Peyer's patch (tissue), 4 donors: ENCODE results near the gene SNRPD3. TPM values are rescaled to one million over a fixed set of nuclear protein-coding genes. Genes with fewer than 3 reads are reported as not detected.
A peak's percentile ranks its signal among the peaks of the same experiment; 100 is the strongest.
"Not testable (repeated sequence)": the region's sequence is repeated elsewhere in the genome, so short reads cannot be mapped to it uniquely, and the experiment has no call there.

Experiments used
- DNase-seq, 3 donors: peaks; one replicate each; pipeline ENCODE4 v3.0.0-alpha.2; 2017 to 2019
- H3K27ac ChIP-seq, 4 donors: fragments of 200-600 bp; sonication (generic); one replicate each; pipeline ENCODE4 v1.5.1; 2016 to 2019
- H3K27me3 ChIP-seq, 2 donors: fragments of 200-600 bp; sonication (generic); one replicate each; pipeline ENCODE4 v1.5.1; 2019
- H3K36me3 ChIP-seq, 3 donors: fragments of 200-600 bp; sonication (generic); one replicate each; pipeline ENCODE4 v1.5.1; 2016 to 2019
- H3K4me1 ChIP-seq, 4 donors: fragments of 200-600 bp; sonication (generic); one replicate each; pipeline ENCODE4 v1.5.1; 2016 to 2019
- H3K4me3 ChIP-seq, 4 donors: fragments of 200-600 bp; sonication (generic); 1 replicate in 3 of 4; 2 replicates in 1 of 4; pipeline ENCODE4 v1.5.1; 2016 to 2019; ENCODE audit warnings: mild to moderate bottlenecking in 1 of 4
- H3K9me3 ChIP-seq, 4 donors: fragments of 200-600 bp; sonication (generic); one replicate each; pipeline ENCODE4 v1.5.1; 2016 to 2019; ENCODE audit warnings: mild to moderate bottlenecking in 1 of 4
- CTCF ChIP-seq, 6 experiments: fragments of 450-650 bp in 4 of 6; fragments of 200-600 bp in 2 of 6; sonication (generic) in 1 of 6; IDR thresholded peaks; one replicate each; pipeline ENCODE4 v1.5.1; 2017 to 2019; ENCODE audit warnings: antibody characterized with exemption in 6 of 6, mild to moderate bottlenecking in 3 of 6, moderate library complexity in 1 of 6
- POLR2A ChIP-seq, 2 donors: fragments of 450-650 bp; IDR thresholded peaks; one replicate each; pipeline ENCODE4 v1.5.1; 2017; ENCODE audit warnings: antibody characterized with exemption in 2 of 2, mild to moderate bottlenecking in 2 of 2, moderate library complexity in 2 of 2
- total RNA-seq, 4 donors: library from RNA; depleted of rRNA; stranded (reverse); fragments of >200 nt; gene quantifications; one replicate each; pipeline ENCODE4 v1.1.0, GENCODE V29; 2016

The SNRPD3 gene
- total RNA-seq, 4 donors from 2014 or later = 99.6 to 149 (median 131) TPM

- Histone ChIP-seq H3K4me3 (peak within 1 kb of the TSS in 3 of 4 donors; percentile 4 to 59 (median 44)), H3K4me1 (peaks cover 0 to 20% (median 4%) of the 10 kb centered on the region in 4 donors), H3K27ac (peak within 1 kb of the TSS; percentile 17 to 95 (median 66))
- not testable (repeated sequence) for DNase-seq, H3K27me3 ChIP-seq, H3K36me3 ChIP-seq, H3K9me3 ChIP-seq
- peak in 1 of 2 donors; percentile 50 for TF ChIP-seq POLR2A (IDR thresholded peaks at IDR 0.05)
Observed at GRCh38 chr22:24602847-24603769, 47.3 kb downstream of the SNRPD3 start, which contains the start of gene GGT1. TSS of gene GGT1 (plus strand) at chr22:24603193. CDS start at chr22:24611082, 7,889 bp downstream.

- H3K27me3 ChIP-seq, H3K9me3 ChIP-seq, H3K36me3 ChIP-seq, DNase-seq: not testable (repeated sequence)
- peak in 3 of 6 experiments; percentile 4 to 21 (median 16) for TF ChIP-seq CTCF (IDR thresholded peaks at IDR 0.05)
- Histone ChIP-seq H3K4me1 (peaks cover 0 to 20% (median 4%) of the 10 kb centered on the region in 4 donors), H3K27ac (peak overlapping the region; percentile 17 to 95 (median 66)), H3K4me3 (peak overlapping the region in 2 of 4 donors; percentile 44 to 59)
Observed at GRCh38 chr22:24603770-24604629, 48.2 kb downstream of the SNRPD3 start.

GRCh38 chr22:24606340-24606739 is 50.5 kb downstream of the SNRPD3 start:
- H3K4me3 ChIP-seq, H3K27me3 ChIP-seq, H3K9me3 ChIP-seq, H3K36me3 ChIP-seq, DNase-seq: not testable (repeated sequence)
- Histone ChIP-seq H3K27ac (peak overlapping the region in 2 of 4 donors; percentile 31 to 80), H3K4me1 (peaks cover 0 to 16% (median 2%) of the 10 kb centered on the region in 4 donors)

- DNase-seq = peak; percentile 53 to 87 (median 73)
- H3K9me3 ChIP-seq, H3K27me3 ChIP-seq, H3K4me1 ChIP-seq, H3K36me3 ChIP-seq: not testable (repeated sequence)
- peak overlapping the region; percentile 22 to 34 (median 30) for H3K4me3 ChIP-seq
- peak overlapping the region; percentile 32 to 80 (median 59) for H3K27ac ChIP-seq
- TF ChIP-seq CTCF (IDR thresholded peaks at IDR 0.05) = peak in 1 of 6 experiments; percentile 9
- peak in 1 of 2 donors; percentile 21 for TF ChIP-seq POLR2A (IDR thresholded peaks at IDR 0.05)
Observed at GRCh38 chr22:24607429-24607983, 51.7 kb downstream of the SNRPD3 start.

GRCh38 chr22:24608327-24608726 is 52.5 kb downstream of the SNRPD3 start:
- peak overlapping the region in 1 of 4 donors; percentile 62 for H3K27ac ChIP-seq
- H3K27me3 ChIP-seq, H3K4me1 ChIP-seq, H3K9me3 ChIP-seq, DNase-seq, H3K36me3 ChIP-seq, H3K4me3 ChIP-seq: not testable (repeated sequence)

GRCh38 chr22:24609888-24610287 is 54.1 kb downstream of the SNRPD3 start:
- not testable (repeated sequence) for H3K27me3 ChIP-seq, DNase-seq, H3K36me3 ChIP-seq, H3K9me3 ChIP-seq, H3K4me1 ChIP-seq, H3K27ac ChIP-seq, H3K4me3 ChIP-seq

GRCh38 chr22:24614794-24615193 is 59.0 kb downstream of the SNRPD3 start:
- not testable (repeated sequence) for H3K36me3 ChIP-seq, DNase-seq, H3K9me3 ChIP-seq, H3K4me3 ChIP-seq, H3K27me3 ChIP-seq, H3K4me1 ChIP-seq, H3K27ac ChIP-seq

- H3K9me3 ChIP-seq, H3K4me3 ChIP-seq, H3K36me3 ChIP-seq, H3K27me3 ChIP-seq, DNase-seq, H3K27ac ChIP-seq, H3K4me1 ChIP-seq: not testable (repeated sequence)
Observed at GRCh38 chr22:24621244-24621643, 65.4 kb downstream of the SNRPD3 start.

- not testable (repeated sequence) for H3K27me3 ChIP-seq, DNase-seq, H3K4me3 ChIP-seq, H3K27ac ChIP-seq, H3K36me3 ChIP-seq, H3K4me1 ChIP-seq, H3K9me3 ChIP-seq
Observed at GRCh38 chr22:24622596-24622995, 66.8 kb downstream of the SNRPD3 start.
